Kidney (tissue), 14 donors: ENCODE measurements around the gene DCHS1. TPM values are rescaled to one million over a fixed set of nuclear protein-coding genes. Genes with fewer than 3 reads are reported as not detected.

Experiments used
- DNase-seq, 5 donors: peaks; one replicate each; pipeline ENCODE4 v3.0.0-alpha.2; 2013 to 2020
- FAIRE-seq: peaks from 2 replicates; lab custom pipeline; 2012; peaks lifted over from hg19 to GRCh38; lab: Jason Lieb, UNC
- H3K27ac ChIP-seq, 2 donors: one replicate each; pipeline ENCODE4 v1.7.0; 2013; ENCODE audit warnings: low read depth in 2 of 2, low read length in 2 of 2, inconsistent platforms in 1 of 2
- H3K27me3 ChIP-seq: one replicate; pipeline ENCODE4 v1.7.1; 2013; ENCODE audit warnings: low read length, inconsistent platforms; ENCODE audit not compliant: control insufficient read depth, insufficient read depth
- H3K36me3 ChIP-seq, 3 donors: one replicate each; pipeline versions ENCODE4 v1.7.0 to v1.7.1; 2013; ENCODE audit warnings: low read length in 3 of 3, control low read depth in 1 of 3, inconsistent platforms in 1 of 3; ENCODE audit not compliant: insufficient read depth in 3 of 3, control insufficient read depth in 2 of 3
- H3K4me1 ChIP-seq, 3 donors: one replicate each; pipeline versions ENCODE4 v1.7.0 to v1.7.1; 2013; ENCODE audit warnings: low read length in 3 of 3, inconsistent platforms in 1 of 3, low read depth in 1 of 3; ENCODE audit not compliant: control insufficient read depth in 2 of 3, insufficient read depth in 2 of 3
- H3K4me3 ChIP-seq, 3 donors: one replicate each; pipeline versions ENCODE4 v1.7.0 to v1.8.1; 2013; ENCODE audit warnings: low read length in 3 of 3, control low read depth in 1 of 3, inconsistent platforms in 1 of 3
- H3K9ac ChIP-seq, 3 donors: one replicate each; pipeline versions ENCODE4 v1.7.0 to v1.7.1; 2013; ENCODE audit warnings: low read length in 3 of 3, control low read depth in 1 of 3, inconsistent platforms in 1 of 3
- H3K9me3 ChIP-seq, 3 donors: one replicate each; pipeline versions ENCODE4 v1.7.0 to v1.7.1; 2013; ENCODE audit warnings: low read length in 3 of 3, control low read depth in 1 of 3, inconsistent platforms in 1 of 3; ENCODE audit not compliant: control insufficient read depth in 2 of 3, insufficient read depth in 1 of 3
- CTCF ChIP-seq: IDR thresholded peaks from 3 replicates; pipeline ENCODE4 v1.5.1; 2012; ENCODE audit warnings: mild to moderate bottlenecking, moderate library complexity, borderline replicate concordance; ENCODE audit not compliant: insufficient read depth; ENCODE audit errors: extremely low read depth
- intact Hi-C: fragments of 100-400 bp; cut with DNase I; formaldehyde crosslinking; loops from one replicate; pipeline ENCODE4 v1.11.1; 2022
- polyA plus RNA-seq: library from polyadenylated mRNA; stranded (reverse); fragments of 350-450 nt; fragmentation: Illumina TruSeq; extraction: RNeasy Lipid Tissue Mini Kit (QIAGEN cat#74804); gene quantifications from one replicate; pipeline ENCODE4 v1.2.3, GENCODE V29; 2014; ENCODE audit warnings: low read depth, low replicate concordance; ENCODE audit not compliant: insufficient read depth
- total RNA-seq: library from RNA; stranded (reverse); fragmentation: NEBNext Ultra II Directional; extraction: Animal tissue kit (Norgen Biotek cat#: 25700); gene quantifications from one replicate; pipeline ENCODE4 v1.2.1, GENCODE V29; 2021
- donor health status: control.
- donor health status: control.
- donor health status: control.
- donor health status: control.
- donor health status: control.
- donor health status: DM: yes; HTN: yes; CAD: no.
- donor health status: Normal renal cell carcinoma (clear cell type).

DCHS1 gene
- total and polyA plus RNA-seq, 2 donors from 2014 or later, result 2.4 to 17.0 TPM

GRCh38 chr11:6640036-6640984, 15.3 kb downstream of the DCHS1 start:
- Histone ChIP-seq H3K4me1 (peaks cover 0 to 18% (median 12%) of the 10 kb centered on the region in 3 donors), H3K9ac (no peak overlapping the region), H3K36me3 (no peaks in the 10 kb centered on the region), H3K9me3 (no peaks in the 10 kb centered on the region), H3K4me3 (no peak overlapping the region), H3K27me3 (no peaks in the 10 kb centered on the region), H3K27ac (no peak overlapping the region)
- intact Hi-C loops, result no loop called here
- FAIRE-seq (no peak), DNase-seq (peak in 1 of 5 donors; percentile 65)
- no peak for TF ChIP-seq CTCF

- H3K9ac ChIP-seq, result no peak overlapping the region
- FAIRE-seq, result no peak
- no peaks in the 10 kb centered on the region for H3K27me3 ChIP-seq
- H3K4me3 ChIP-seq, result no peak overlapping the region
- DNase-seq, result no peak
- intact Hi-C loops, result no loop called here
- no peak overlapping the region for H3K27ac ChIP-seq
- no peak for TF ChIP-seq CTCF
- no peaks in the 10 kb centered on the region for H3K36me3 ChIP-seq
- peaks cover 0 to 21% (median 12%) of the 10 kb centered on the region in 3 donors for H3K4me1 ChIP-seq
- no peaks in the 10 kb centered on the region for H3K9me3 ChIP-seq
Observed at GRCh38 chr11:6638429-6638828, 17.2 kb downstream of the DCHS1 start.

GRCh38 chr11:6637871-6638270, 17.7 kb downstream of the DCHS1 start:
- DNase-seq, result peak in 1 of 5 donors; percentile 64
- H3K27ac ChIP-seq, result no peak overlapping the region
- no peaks in the 10 kb centered on the region for H3K9me3 ChIP-seq
- no peak for FAIRE-seq
- H3K9ac ChIP-seq, result no peak overlapping the region
- intact Hi-C loops, result no loop called here
- H3K4me1 ChIP-seq, result peaks cover 0 to 21% (median 12%) of the 10 kb centered on the region in 3 donors
- H3K36me3 ChIP-seq, result no peaks in the 10 kb centered on the region
- H3K27me3 ChIP-seq, result no peaks in the 10 kb centered on the region
- TF ChIP-seq CTCF, result no peak
- no peak overlapping the region for H3K4me3 ChIP-seq
